HG02938 (cell line): Measurements from ENCODE around the gene SHLD1.
"Not testable (repeated sequence)": the region's sequence is repeated elsewhere in the genome, so short reads cannot be mapped to it uniquely, and the experiment has no call there.

ENCODE experiments used
- ATAC-seq: cut with Tn5 transposase; IDR thresholded peaks from one replicate; pipeline ENCODE4 v1.9.1; 2021; ENCODE audit warnings: mild to moderate bottlenecking, moderate library complexity; ENCODE audit not compliant: unreplicated experiment

SHLD1 gene

GRCh38 chr20:5749952-5750779 lies at the start of gene SHLD1:
Gene SHLD1, plus strand, starts transcription at chr20:5750401. Its CDS starts 22,465 bp downstream, at chr20:5772866.
- peak; percentile 88 for ATAC-seq

- not testable (repeated sequence) for ATAC-seq
Observed at GRCh38 chr20:5702339-5702738, 47.9 kb upstream of the SHLD1 start.

- no peak for ATAC-seq
Observed at GRCh38 chr20:5703681-5704101, 46.5 kb upstream of the SHLD1 start.

- no peak for ATAC-seq
Observed at GRCh38 chr20:5705827-5706226, 44.4 kb upstream of the SHLD1 start.

GRCh38 chr20:5706797-5707196 lies 43.4 kb upstream of the SHLD1 start:
- ATAC-seq, result no peak

- no peak for ATAC-seq
Observed at GRCh38 chr20:5710551-5710950, 39.6 kb upstream of the SHLD1 start.

GRCh38 chr20:5714261-5715041 lies 35.8 kb upstream of the SHLD1 start:
- peak; percentile 54 for ATAC-seq

- no peak for ATAC-seq
Observed at GRCh38 chr20:5715071-5715841, 34.9 kb upstream of the SHLD1 start.

- no peak for ATAC-seq
Observed at GRCh38 chr20:5716953-5717352, 33.2 kb upstream of the SHLD1 start.

GRCh38 chr20:5718896-5719595 lies 31.2 kb upstream of the SHLD1 start:
- no peak for ATAC-seq

GRCh38 chr20:5719861-5720403 lies 30.3 kb upstream of the SHLD1 start:
- ATAC-seq, result no peak

- ATAC-seq, result no peak
Observed at GRCh38 chr20:5720696-5721095, 29.5 kb upstream of the SHLD1 start.

GRCh38 chr20:5721356-5721755 lies 28.8 kb upstream of the SHLD1 start:
- ATAC-seq, result not testable (repeated sequence)

- ATAC-seq, result no peak
Observed at GRCh38 chr20:5722927-5723326, 27.3 kb upstream of the SHLD1 start.

GRCh38 chr20:5725183-5725463 lies 25.1 kb upstream of the SHLD1 start:
- not testable (repeated sequence) for ATAC-seq

GRCh38 chr20:5727018-5727515 lies 23.1 kb upstream of the SHLD1 start:
- ATAC-seq, result no peak

GRCh38 chr20:5729348-5729747 lies 20.9 kb upstream of the SHLD1 start:
- ATAC-seq, result no peak

GRCh38 chr20:5730131-5730530 lies 20.1 kb upstream of the SHLD1 start:
- ATAC-seq, result no peak

GRCh38 chr20:5731753-5732366 lies 18.3 kb upstream of the SHLD1 start:
- ATAC-seq, result no peak

GRCh38 chr20:5734602-5735001 lies 15.6 kb upstream of the SHLD1 start:
- ATAC-seq, result no peak
